ENCODE results near the gene ZNF425.
"Not testable (repeated sequence)": the region's sequence is repeated elsewhere in the genome, so short reads cannot be mapped to it uniquely, and the experiment has no call there.

ZNF425 gene

DNA sequence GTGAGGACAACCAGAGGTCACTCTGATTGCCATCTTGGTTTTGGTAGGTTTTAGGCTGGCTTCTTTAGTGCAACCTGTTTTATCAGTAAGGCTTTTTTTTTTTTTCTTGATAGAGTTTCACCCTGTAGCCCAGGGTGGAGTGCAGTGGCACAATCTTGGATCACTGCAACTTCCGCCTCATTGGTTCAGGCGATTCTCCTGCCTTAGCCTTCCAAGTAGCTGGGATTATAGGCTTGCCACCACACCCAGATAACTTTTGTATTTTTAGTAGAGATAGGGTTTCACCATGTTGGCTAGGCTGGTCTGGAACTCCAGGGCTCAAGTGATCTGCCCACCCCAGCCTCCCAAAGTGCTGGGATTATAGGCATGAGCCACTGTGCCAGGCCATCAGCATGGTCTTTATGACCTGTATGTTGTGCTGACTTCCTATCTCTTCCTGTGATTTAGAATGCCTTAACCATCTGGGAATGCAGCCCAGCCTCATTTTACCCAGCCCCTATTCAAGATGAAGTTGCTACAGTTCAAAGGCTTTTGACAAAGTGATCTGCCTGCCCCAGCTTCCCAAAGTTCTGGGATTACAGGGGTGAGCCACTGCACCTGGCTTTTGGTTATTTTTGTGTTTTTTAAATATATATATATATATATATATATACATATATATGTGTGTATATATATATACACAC is 7.0 kb upstream of the ZNF425 start:
- DNase-seq (ENCODE audit: low spot score): no peak

DNA sequence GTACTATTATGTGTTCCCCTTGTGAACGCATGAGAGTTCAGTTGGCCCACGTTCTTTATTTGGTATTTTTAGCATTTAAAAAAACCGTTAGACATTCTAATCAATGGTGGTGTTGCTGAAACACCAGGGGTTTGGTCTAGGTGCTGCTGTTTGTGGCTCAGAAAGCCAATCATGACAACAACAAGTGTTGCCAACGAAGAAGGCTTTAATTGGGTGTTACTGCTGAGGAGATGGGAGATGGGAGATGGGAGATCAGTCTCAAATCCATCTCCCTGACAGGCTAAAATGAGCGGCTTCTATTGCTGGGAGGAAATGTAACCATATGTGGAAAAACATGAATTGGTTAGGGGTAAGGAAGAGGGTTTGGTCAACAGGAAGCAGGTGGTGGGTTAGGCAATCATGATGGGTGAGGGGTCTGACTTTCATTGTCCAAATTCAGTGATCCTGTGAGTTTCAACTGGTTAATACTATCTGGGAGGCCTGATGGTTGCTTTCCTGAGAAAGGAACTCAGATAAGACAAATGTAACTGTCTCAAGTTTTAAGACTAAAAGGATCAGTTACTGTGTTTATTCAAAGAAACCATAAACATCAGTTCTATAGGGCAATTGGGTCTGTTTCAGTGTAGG is 4.6 kb upstream of the ZNF425 start:
- no peak for DNase-seq (ENCODE audit: low spot score)

DNA sequence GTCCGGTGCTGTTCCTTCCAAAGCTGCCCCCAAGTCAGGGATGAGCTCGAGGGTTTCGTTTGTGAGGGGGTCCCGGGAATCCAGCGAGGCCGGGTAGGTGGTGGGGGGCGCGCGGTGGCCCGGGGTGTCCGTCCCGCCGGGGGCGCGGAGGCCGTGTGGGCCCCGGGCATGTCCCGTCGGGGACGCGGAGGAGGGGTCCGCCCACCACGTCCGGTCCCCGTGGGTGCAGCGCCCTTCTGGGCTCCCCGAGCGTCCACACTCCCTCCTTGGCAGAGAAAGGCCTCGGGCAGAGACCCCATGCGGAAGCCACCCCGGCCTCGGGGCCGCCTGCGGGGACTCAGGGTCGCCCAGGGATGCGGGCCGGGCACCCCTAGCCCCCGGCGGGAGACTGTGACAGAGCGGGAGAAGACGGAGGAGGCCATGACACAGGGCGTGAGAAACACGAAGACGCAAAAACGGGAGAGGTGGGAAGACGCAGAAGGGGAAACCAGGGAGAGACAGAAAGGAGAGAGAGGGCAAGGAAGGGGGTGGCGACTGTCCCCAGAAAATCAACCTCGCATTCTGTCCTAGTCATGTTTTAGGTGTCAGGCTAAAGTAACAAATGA is 640 bp upstream of the ZNF425 start:
- peak; percentile 49 for DNase-seq (ENCODE audit: low spot score)

DNA sequence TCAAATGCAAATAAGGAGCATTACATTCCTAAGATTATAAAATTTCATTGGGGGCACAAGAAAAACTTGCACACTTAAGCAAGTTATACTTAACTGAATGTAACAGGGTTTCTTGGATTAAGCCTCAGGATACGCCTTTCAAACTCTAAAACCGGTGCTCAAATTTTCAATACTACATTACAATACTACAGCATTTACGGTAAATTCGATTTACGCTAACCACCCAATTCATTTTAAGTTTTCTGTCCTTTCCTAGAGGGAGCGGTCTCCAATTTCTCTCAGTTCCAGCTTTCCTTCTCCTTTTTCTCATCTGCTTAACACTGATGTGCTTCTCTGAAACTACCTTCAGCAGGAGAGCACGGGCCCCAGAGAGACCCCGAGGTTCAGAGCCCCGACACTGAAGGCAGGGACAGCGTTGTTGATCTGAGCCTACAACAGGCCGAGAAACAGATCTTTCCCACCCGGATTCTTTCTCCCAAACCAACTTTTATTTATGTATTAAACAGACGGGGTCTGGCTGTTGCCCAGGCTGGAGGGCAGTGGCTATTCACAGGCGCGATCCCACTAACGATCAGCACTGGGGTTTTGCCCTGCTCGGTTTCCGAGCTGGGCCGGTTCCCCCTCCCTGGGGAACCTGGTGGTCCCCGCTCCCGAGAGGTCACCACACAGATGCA is 798 bp downstream of the ZNF425 start:
- DNase-seq (ENCODE audit: low spot score): no peak

DNA sequence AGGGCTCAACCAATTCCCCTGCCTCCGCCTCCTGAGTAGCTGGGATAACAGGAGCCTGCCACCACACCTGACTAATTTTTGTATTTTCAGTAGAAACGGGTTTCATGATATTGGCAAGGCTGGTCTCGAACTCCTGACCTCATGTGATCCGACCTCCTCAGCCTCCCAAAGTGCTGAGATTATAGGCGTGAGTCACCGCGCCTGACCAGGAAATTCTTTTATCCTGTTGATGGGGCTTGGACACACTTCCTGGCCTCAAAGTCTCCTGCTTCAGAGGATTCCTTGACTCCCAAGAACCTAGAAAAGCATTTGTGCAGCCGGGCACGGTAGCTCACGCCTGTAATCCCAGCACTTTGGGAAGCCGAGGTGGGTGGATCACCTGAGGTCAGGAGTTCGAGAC is 16.2 kb downstream of the ZNF425 start:
- DNase-seq (ENCODE audit: low spot score): no peak

DNA sequence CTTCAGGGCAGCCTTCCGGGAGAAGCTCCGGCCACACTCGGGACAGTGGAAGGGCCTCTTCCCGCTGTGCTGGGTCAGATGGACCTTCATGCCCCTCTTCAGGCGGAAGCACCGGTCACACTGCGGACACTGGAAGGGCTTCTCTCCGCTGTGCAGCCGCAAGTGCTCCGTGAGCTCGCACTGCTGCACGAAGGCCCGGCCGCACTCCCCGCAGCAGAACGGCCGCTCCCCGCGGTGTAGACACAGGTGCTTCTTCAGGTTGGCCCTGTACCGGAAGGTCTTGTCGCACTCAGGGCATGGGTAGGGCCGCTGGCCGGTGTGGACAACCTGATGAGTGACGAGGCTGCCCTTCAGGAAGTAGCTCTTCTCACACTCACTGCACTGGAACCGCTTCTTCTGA is 21.4 kb downstream of the ZNF425 start:
- no peak for DNase-seq (ENCODE audit: low spot score)

DNA sequence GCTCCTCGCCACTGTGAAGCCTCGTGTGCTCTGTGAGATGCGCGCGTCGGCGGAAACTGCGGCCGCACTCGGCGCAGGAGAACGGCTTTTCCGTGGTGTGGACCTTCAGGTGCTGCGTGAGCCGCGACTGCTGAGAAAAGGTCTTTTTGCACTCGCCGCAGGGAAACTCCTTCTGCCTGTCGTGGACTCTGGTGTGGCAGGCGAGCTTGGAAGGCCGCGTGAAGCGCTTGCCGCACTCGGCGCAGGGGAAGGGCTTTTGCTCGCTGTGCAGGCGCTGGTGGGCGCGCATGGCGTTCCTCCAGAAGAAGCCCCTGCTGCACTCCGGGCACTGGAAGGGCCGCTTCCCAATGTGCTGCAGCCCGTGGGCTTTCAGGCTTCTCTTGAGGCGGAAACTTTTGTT is 21.9 kb downstream of the ZNF425 start:
- no peak for DNase-seq (ENCODE audit: low spot score)

DNA sequence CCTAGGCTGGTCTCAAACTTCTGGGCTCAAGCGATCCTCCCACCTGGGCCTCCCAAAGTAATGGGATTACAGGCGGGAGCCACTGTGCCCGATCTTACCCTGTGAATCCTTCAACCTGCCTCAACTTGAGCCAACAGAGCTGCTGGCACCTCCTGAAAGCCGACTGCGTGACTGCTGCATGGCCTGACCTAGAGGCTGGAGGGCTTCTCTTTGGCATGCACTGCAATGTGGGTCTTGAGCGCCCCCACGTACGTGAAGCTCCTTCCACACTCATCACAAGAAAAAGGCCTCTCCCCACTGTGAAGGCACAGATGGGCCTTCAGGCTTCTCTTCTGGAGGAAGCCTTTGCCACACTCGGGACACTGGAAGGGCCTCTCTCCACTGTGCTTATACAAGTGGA is 22.7 kb downstream of the ZNF425 start:
- DNase-seq (ENCODE audit: low spot score): no peak

DNA sequence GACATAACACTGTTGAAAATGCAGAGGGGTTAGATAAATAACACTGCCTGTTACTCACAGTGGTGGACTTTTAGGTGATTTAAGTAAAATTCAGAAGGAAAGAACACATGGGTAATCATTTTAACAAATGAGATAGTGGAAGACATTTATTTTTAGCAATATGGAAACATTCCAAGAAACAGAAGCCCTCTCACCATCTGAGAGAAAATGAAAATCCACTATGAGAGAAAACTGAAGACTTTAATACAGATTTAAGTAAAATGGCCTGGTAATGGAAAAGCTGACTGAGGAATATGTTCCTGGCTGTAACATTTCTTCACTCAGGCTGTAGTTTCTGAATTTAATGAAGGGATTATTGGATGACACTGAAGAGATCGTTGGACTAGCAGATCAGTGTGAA is 23.5 kb downstream of the ZNF425 start:
- DNase-seq (ENCODE audit: low spot score): no peak

DNA sequence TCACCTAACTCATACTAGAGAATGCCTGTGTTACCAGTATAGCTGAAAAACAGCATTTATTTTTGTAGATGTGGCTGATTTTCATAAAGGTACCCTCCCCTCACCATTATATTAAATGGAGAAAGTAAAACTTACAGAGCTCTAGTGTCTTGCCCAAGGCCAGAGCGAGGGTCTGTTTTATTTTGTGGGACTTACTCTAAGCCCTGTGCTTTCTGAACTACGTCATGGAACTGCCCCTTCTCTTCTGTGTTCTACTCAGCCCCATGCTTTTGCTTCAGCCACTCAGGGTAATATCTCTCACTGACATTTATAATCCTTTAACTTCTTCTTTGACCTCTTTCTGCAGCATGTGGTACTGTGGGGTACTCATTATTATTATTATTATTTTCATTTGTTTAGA is 25.3 kb downstream of the ZNF425 start:
- DNase-seq (ENCODE audit: low spot score): no peak

DNA sequence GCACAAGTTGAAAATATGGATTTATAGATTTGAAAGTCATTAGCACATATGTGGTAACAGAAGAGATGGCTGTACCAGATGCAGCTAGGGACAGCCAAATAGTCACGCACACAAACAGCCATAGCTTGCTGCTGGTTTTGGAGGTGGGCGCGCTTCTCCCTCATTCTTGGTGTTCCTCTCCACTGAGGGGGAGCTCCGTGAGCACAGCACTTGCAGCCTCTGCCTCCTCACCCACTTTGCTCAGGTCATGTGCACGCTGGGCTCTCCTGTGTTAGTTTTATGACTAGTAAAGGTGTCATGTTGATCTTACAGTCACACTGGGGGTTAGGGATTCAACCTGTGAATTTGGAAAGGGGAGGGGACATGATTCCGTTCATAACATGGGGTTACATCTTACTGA is 27.1 kb downstream of the ZNF425 start:
- DNase-seq (ENCODE audit: low spot score): no peak

DNA sequence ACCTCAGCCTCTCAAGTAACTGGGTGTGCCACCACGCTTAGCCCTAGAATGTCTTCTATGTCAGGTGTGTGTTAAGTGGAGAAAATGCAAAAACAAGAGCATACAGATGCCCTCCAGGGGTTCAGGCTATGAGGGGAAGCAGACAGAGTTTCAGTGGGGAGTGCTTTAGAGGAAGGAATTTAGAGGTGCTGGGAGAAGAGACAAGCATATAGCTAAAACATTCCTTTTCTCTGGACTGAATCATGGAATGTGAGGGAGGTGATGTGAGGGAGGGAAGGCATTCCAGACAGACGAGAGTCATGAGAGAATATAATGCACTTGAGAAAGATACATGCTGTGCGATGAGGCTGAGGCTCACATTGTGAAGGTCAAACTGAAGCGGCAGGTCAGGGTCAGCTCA is 29.0 kb downstream of the ZNF425 start:
- no peak for DNase-seq (ENCODE audit: low spot score)

DNA sequence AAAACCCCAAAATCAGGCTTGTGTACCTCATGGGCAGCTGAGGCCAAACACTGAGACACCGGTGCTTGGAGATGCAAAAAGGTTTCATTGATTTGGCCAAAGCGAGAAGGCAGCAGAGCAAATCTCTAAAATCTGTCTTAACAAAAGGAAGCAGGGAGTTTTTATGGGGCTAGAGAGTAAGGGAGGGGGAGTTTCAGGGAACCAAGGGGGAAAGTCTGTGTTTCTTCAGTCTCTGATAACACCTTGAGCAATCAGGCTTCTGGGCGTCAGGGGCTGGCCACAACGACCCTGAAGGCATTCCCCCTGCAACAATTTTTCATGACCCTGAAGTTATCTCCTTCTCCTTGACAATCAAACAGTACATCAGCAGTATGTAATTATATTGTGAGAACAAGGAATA is 32.9 kb downstream of the ZNF425 start:
- no peak for DNase-seq (ENCODE audit: low spot score)

DNA sequence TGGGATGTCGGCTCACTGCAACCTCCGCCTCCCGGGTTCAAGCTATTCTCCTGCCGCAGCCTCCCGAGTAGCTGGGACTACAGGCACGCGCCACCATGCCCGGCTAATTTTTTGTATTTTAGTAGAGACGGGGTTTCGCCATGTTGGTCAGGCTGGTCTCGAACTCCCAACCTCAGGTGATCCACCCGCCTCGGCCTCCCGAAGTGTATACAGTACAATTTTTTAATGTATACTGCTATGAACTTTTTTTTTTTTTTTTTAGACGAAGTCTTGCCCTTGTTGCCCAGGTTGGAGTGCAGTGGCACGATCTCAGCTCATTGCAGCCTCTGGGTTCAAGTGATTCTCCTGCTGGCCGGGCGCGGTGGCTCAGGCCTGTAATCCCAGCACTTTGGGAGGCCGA is 33.9 kb downstream of the ZNF425 start:
- DNase-seq (ENCODE audit: low spot score): not testable (repeated sequence)

DNA sequence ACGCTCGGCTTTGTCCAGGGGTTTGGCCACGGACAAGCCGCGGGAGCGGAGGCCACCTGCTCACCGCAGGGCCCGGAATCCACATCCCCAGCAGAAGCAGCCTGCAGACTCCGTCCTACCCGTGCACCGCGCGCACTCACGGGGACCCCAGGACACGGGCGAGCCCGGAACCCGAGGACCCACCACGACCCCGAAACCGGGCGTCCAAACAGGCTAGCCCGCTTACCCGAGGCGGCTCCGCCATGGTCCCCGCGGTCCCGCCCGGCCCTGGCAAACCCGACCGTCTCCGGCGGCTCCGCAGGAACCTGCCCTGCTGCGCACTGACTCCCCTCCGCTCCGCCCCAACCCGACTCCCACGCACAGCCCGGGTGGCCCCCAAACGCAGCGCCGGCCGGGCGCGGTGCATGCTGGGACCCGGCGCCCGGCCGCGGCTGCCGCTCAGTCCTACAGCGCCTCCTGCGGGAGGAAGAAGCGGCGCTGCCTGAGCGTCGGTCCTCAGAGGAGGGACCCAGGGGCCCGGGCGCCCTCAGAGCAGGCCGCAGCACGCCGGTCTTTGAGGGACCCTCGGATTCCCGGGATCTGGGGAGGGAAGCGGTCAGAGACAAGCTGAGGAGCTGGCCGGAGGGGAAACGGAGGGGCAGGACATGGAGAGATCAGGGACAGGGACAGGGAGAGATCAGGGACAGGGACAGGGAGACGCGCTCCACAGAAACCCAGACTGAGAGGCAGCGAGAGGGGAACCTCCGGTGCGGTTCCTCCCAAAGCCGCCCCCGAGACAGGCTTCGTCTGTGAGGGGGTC is 35.5 kb downstream of the ZNF425 start, which contains the start of gene ZNF786:
TSS of gene ZNF786 (minus strand) at position 322 of the 799 bp plus-strand sequence. CDS start at position 244, 78 bp downstream.
- peak; percentile 93 for DNase-seq (ENCODE audit: low spot score)

DNA sequence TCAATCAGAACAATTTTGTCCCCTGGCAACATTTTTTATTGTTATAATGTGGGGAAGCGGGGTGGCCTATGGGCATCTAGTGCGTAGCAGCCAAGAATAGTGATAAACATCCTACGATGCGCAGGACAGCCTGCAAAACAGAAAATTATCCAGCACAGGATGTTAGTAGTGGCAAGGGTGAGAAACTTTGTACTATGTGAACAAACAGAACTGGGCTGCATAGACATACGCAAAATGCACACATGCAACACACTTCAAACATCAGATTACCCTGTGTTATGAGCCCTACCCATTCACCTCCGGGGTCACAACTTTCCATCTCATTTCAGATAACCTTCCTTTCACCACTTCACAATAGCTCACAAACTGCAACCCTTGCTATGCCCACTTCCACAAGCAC is 38.7 kb downstream of the ZNF425 start:
- no peak for DNase-seq (ENCODE audit: low spot score)

DNA sequence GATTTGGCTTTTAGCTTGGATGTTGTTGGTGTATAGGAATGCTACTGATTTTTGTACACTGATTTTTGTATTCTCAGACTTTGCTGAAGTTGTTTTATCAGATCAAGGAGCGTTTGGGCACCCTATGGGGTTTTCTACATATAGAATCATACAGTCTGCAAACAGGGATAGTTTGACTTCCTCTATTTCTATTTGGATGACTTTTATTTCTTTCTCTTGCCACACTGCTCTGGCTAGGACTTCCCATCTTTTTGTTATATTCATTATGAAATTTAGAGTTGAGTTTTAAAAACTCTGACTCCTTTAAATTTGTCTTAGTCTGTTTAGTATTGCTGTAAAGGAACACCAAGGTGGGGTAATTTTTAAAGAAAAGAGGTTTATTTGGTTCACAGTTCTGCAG is 40.3 kb downstream of the ZNF425 start:
- no peak for DNase-seq (ENCODE audit: low spot score)

DNA sequence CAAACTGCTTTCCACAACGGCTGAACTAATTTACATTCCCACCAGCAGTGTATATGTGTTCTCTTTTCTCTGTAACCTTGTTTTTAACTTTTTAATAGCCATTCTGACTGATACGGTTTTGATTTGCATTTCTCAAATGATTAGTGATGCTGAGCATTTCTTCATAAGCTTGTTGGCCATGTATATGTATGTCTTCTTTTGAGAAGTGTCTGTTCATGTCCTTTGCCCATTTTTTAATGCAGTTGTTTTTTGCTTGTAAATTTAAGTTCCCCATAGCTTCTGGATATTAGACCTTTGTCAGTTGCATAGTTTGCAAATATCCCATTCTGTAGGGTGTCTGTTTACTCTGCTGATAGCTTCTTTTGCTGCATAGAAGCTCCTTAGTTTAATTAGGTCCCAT is 41.7 kb downstream of the ZNF425 start:
- DNase-seq (ENCODE audit: low spot score): no peak

DNA sequence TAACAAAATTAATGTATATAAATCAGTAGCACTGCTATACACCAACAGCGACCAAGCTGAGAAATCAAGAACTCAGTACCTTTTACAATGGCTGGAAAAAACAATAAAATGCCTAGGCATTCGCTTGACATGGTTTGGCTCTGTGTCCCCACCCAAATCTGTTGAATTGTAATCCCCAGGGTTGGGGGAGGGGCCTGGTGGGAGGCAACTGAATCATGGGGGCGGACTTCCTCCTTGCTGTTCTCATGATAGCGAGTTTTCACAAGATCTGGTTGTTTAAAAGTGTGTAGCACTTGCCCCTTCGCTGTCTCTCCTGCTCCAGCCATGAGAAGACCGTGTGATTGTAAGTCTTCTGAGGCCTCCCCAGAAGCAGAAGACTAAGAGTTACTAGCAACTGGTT is 44.2 kb downstream of the ZNF425 start:
- DNase-seq (ENCODE audit: low spot score): no peak

DNA sequence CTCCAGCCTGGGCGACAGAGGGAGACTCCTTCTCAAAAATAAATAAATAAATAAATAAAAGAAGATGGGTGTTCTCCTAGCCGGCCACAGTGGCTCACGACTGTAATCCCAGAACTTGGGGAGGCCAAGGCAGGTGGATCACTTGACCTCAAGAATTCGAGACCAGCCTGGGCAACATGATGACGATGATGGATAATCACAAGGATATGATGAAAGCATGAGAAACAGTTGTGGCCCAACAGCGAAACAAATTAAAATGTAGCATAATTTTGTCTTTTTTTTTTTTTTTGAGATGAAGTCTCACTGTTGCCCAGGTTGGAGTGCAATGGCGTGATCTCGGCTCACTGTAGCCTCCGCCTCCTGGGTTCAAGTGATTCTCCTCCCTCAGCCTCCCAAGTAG is 48.5 kb downstream of the ZNF425 start:
- DNase-seq (ENCODE audit: low spot score): no peak

DNA sequence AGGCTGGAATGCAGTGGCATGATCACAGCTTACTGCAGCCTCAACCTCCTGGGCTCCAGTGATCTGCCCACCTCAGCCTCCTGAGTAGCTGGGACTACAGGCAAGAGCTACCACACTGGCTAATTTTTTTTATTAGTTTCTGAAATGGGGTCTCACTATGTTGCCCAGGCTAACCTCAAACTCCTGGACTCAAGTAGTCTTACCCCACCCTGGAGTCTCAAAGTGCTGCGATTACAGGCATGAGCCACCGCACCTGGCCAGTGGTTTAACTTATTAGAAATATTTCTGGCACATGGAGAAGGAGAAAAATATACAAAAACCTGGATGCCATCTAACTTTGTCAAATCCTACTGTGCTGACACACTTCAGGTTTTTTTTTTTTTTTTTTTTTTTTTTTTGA is 50.8 kb downstream of the ZNF425 start:
- no peak for DNase-seq (ENCODE audit: low spot score)

All from AG08395 (cell line).